NK-92 (cell line): ENCODE data around the gene CCL14.
"Not testable (repeated sequence)": the region's sequence is repeated elsewhere in the genome, so short reads cannot be mapped to it uniquely, and the experiment has no call there.

Source experiments
- DNase-seq: peaks from one replicate; lab custom pipeline; 2025; ENCODE audit not compliant: unreplicated experiment; lab: John Stamatoyannopoulos, UW

The CCL14 gene

DNA sequence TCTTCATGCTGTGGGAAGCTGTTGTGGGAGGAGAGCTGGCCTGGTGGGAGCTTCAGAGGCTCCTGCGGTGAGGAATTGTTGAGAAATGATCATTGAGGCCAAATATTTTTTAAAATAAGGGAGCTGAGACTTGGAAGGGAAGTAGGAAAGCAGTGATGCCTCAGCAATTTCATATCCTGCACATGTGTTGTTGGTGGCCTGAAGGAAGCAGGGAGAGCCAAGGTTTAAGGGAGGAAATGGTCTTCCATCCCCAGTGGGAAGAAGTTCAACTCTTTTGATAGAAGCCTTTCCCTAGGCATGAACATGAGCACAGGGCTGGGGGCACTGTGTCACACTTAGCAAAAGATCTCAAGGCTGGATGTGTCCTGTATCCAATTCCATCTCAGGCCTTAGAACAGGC lies at the start of gene CCL14:
CCL14 (minus strand) TSS at position 87 of the 400 bp plus-strand sequence; CDS start at position 7, 80 bp downstream.
- DNase-seq = no peak

DNA sequence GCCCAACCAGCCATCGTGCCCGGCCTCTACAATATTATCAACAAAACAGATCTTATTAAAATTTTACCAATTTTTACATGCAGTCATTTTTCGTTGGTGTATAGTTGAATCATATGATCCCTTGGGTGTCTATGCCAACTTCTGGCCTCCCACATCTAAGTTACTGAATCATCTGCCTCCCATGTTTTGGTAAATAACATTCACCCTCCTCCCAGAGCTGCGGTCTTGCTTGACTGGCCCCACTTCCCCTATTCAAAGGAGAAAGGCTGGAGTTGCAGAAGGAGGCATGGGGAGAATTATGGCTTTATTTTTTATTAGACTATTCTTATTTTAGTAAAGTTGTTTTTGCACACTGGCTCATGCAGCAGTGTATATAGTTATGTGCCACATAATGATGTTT lies 49.7 kb upstream of the CCL14 start:
- DNase-seq = no peak

DNA sequence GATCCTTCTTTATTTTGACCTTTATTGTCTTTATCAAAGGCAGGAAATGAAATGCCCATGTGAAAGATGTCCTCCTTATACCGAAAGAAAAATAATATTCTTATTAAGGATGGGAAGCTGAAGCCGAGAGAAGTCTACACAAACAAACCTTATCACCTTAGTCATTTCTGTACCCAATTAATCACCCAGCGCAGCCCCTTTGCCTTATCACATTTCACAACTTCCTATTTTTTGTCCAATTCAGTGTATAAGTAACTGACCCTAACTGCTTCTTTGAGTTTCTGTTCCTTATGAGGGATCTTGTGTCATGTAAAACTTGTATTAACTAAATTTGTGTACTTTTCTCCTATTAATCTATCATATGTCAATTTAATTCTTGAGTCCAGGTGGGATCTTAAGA lies 47.6 kb upstream of the CCL14 start:
- no peak for DNase-seq

DNA sequence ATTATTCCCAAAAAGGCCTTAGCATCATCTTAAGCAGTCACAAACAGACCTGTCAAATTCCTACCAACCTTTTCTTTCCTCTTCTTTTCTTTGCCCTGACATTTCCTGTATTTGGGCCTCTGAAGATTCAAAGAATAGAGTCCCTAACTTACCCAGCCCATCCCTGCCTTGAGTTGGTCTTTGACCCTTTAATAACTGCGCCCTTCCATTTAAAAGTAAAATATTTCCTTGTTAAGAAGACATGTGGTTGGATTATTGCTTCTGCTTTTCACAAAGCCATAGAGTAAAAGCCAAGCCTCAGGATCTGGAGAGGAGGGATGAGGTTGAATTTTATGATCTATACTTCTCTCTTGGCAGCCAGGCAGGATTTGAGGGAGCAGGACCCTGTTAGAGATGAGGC lies 44.4 kb upstream of the CCL14 start:
- no peak for DNase-seq

- DNase-seq = no peak
Observed at GRCh38 chr17:36027761-36028160, 41.2 kb upstream of the CCL14 start.

GRCh38 chr17:36024106-36024869 lies 37.8 kb upstream of the CCL14 start:
- no peak for DNase-seq

GRCh38 chr17:36019423-36019822 lies 32.9 kb upstream of the CCL14 start:
- no peak for DNase-seq

DNA sequence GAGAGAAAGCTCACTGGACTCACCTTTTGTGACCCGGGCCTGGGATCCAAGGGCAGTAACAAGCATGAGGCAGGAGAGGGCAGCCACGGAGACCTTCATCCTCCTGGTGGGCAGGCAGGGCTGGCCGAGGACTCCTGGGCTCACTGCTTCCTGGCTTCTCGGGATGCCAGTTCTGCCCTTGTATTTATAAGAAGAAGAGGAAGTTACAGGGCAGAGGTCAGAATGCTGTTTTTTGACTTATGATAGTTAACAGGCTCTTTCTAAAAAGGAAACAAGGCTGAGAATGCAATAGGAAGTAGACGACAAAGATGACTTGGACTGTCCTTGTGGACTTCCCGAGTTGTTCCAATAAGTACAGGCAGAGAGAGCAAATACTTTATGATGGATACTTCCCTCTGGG lies 31.3 kb upstream of the CCL14 start, which contains the start of gene CCL23:
CCL23 (minus strand) TSS at position 174 of the 400 bp plus-strand sequence; CDS start at position 99, 75 bp downstream.
- no peak for DNase-seq

DNA sequence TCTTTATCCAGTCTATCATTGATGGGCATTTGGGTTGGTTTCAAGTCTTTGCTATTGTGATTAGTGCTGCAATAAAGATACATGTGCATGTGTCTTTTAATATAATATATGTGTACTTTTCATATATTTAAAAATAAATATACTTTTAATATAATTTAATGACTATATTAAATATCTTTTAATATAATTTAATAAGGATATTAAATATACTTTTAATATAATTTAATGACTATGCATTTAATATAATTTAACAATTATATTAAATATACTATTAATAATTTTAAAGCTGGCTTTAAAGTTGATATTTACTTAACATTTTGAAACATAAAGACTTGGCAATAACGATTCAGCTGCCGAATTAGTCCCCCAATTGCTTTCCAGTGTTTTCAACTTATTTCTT lies 30.0 kb upstream of the CCL14 start:
- DNase-seq = no peak

DNA sequence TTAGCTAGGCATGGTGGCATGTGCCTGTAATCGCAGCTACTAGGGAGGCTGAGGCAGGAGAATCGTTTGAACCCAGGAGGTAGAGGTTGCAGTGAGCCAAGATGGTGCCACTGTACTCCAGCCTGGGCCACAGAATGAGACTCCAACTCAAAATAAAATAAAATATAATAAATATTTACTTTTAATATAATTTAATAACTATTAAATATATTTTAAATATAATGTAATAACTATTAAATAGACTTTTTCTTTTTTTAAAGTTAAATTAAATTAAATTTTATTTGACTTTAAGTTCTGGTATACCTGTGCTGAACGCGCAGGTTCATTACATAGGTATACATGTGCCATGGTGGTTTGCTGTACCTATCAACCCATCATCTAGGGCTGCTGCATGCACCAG lies 29.4 kb upstream of the CCL14 start:
- not testable (repeated sequence) for DNase-seq

DNA sequence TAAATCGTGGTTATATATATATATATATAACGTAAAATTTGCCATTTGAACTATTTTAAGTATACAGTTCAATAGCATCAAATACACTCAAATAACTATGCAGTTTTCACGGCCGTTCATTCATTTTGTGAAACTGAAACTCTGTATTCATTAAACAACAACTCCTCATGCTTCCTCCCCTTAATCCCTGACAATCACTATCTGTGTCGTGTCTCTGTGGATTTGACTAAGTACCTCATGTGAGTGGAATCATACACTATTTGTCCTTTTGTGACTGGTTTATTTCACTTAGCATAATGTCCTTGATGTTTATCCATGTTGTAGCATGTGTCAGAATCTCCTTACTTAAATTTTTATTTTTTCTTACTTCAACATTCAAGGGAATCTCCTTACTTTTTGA lies 28.4 kb upstream of the CCL14 start:
- DNase-seq = no peak

DNA sequence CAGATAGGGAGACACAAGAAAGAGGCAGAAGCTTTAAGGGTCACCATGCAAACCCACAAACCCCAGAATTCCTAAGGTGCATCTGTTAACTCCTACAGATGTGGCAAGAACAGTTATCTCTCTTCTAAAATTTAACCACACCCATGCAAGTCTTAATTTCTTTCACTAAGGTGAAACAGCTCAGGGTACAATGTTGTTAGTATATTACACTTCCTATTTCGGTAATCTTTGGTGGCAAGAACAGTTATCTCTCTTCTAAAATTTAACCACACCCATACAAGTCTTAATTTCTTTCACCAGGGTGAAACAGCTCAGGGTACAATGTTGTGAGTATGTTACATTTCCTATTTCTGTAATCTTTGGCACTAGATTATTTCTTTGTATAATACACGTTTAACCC lies 24.7 kb upstream of the CCL14 start:
- no peak for DNase-seq

- DNase-seq = no peak
Observed at GRCh38 chr17:36008998-36009665, 22.6 kb upstream of the CCL14 start.

DNA sequence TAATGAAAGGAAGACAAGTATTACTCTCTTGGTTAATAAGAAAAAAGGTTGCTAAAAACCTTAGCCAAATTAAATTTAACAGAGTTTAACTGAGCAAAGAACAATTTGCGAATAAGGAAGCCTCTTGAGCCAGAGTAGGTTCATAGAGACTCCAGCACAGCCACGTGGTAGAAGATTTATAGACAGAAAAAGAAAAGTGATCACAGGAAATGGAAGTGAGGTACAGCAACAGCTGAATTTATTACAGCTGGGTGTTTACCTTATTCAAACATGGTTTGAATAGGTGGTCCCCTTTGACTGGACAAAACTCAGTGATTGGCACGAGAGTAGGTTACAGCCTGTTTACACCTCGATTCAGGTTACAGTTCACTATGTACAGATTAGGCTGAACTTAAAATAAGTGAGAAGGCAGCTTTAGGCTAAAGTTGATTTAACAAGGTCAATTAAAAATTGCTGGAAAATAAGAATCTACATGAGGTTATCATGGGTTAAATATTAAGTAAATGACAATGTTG lies 18.1 kb upstream of the CCL14 start:
- DNase-seq = no peak

DNA sequence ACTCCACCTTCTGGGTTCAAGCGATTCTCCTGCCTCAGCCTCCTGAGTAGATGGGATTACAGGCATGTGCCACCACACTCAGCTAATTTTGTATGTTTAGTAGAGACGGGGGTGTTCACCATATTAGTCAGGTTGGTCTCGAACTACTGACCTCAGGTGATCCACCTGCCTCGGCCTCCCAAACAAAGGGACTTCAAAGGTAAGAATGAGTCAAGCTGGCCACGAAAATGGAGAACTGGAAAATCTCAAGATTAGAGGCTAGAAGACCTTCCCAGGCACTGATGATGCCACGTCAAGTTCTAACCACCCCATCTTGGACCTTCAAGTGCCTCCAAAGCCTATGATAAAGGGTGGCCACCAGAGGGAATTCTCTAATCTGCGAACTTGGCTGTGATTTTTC lies 16.1 kb upstream of the CCL14 start:
- no peak for DNase-seq

GRCh38 chr17:36001862-36002603 lies 15.5 kb upstream of the CCL14 start:
- DNase-seq = no peak

DNA sequence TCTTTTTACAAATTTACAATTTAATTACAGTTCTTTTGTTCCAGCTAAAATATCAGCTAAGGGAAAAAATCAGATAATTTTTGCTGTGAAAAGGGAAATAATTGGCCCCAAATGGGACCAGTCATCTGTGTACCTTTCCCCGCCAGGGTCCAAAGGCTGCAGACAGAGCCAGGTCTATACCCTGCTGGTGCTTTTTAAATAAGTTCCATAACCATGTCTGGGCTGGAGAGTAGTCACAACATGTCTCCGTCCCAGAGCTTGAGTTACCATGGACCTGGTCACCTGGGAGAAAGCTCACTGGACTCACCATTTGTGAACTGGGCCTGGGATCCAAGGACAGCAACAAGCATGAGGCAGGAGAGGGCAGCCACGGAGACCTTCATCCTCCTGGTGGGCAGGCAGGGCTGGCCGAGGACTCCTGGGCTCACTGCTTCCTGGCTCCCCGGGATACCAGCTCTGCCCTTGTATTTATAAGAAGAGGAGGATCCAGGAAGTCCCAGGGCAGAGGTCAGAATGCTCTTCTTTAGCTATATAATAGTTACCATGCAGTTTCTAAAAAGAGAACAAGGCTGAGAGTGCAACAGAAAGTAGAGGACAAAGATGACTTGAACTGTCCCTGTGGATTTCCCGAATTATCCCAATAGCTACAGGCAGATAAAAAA lies 14.7 kb upstream of the CCL14 start, which contains the start of gene CCL15:
CCL15 (minus strand) TSS at position 444 of the 662 bp plus-strand sequence; CDS start at position 383, 61 bp downstream.
- no peak for DNase-seq

GRCh38 chr17:36000732-36001109 lies 14.2 kb upstream of the CCL14 start:
- DNase-seq = no peak

DNA sequence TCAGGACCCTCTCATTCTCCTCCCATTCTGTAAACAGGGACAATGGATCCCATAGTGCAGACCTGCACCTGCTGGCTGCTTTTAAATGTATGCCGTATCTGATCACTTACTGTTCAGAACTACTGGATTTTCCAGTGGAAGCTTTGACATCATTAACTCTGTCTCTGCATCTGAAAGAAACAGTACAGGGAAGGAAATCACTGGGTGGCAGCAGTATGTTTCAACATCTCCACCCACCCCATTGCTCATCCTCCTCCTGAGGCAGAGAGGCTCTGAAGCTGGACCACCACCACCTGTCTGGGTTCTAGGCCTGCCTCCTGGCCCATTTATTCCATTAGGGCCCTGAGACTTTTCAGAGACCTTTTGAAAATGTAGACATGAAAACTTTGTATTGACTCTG lies 12.2 kb upstream of the CCL14 start:
- no peak for DNase-seq

GRCh38 chr17:35998018-35998545 lies 11.6 kb upstream of the CCL14 start:
- DNase-seq = no peak

DNA sequence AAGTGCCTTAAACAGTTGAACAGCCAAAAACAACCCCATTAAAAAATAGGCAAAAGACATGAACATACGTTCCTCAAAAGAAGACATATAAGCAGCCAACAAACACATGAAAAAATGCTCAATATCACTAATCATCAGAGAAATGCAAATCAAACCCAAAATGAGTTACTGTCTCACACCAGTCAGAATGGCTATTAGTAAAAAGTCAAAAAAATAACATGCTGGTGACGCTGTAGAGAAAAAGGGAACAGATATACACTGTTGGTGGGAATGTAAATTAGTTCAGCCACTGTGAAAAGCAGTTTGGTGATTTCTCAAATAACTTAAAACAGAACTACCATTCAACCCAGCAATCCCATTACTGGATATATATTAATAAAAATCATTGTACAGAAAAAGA lies 8.8 kb upstream of the CCL14 start:
- not testable (repeated sequence) for DNase-seq
